IPS-20b (cell line): ENCODE data around the gene TMEM247.
A peak's percentile ranks its signal among the peaks of the same experiment; 100 is the strongest.

Experiments used
- H3K27ac ChIP-seq: one replicate; pipeline ENCODE4 v1.5.1; 2013; ENCODE audit warnings: low read length
- H3K27me3 ChIP-seq: 2 replicates; pipeline ENCODE4 v1.6.1; 2013; ENCODE audit warnings: mild to moderate bottlenecking, low read length, inconsistent platforms; ENCODE audit not compliant: insufficient read depth
- H3K36me3 ChIP-seq: 2 replicates; pipeline ENCODE4 v1.6.1; 2013; ENCODE audit warnings: low read depth, mild to moderate bottlenecking, inconsistent platforms, low read length, moderate library complexity; ENCODE audit not compliant: insufficient read depth
- H3K4me1 ChIP-seq: 2 replicates; pipeline ENCODE4 v1.6.1; 2013; ENCODE audit warnings: mild to moderate bottlenecking, control low read depth, inconsistent platforms, low read length, moderate library complexity; ENCODE audit not compliant: insufficient read depth
- H3K4me3 ChIP-seq: 2 replicates; pipeline ENCODE4 v1.5.1; 2013; ENCODE audit warnings: mild to moderate bottlenecking, low read length, inconsistent platforms
- H3K9ac ChIP-seq: 2 replicates; pipeline ENCODE4 v1.6.1; 2013; ENCODE audit warnings: low read depth, mild to moderate bottlenecking, inconsistent platforms, low read length, moderate library complexity
- H3K9me3 ChIP-seq: 2 replicates; pipeline ENCODE4 v1.6.1; 2013; ENCODE audit warnings: mild to moderate bottlenecking, low read depth, low read length, inconsistent platforms; ENCODE audit not compliant: insufficient read depth

TMEM247 gene

GRCh38 chr2:46493241-46493970, 14.0 kb downstream of the TMEM247 start:
- no peak overlapping the region for H3K27ac ChIP-seq
- peaks cover 21% of the 10 kb centered on the region for H3K27me3 ChIP-seq
- no peaks in the 10 kb centered on the region for H3K9me3 ChIP-seq
- peaks cover 14% of the 10 kb centered on the region; the same call in 1 of the 2 replicates for H3K4me1 ChIP-seq
- no peak overlapping the region for H3K4me3 ChIP-seq
- no peaks in the 10 kb centered on the region for H3K36me3 ChIP-seq
- no peak overlapping the region for H3K9ac ChIP-seq

DNA sequence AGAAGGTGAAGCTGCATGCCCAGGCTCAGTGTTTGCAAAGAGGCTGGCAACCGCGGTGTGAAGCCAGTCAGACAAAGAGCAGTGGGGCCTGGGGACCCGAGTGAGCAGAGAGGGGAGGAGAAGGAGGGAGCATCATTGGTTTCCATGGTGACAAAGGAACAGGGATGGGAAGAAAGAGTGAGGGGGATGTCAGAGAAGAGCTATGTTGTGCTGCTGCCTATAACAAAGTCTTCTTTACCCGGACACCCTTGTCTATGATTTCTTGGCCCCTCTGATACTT, 14.5 kb downstream of the TMEM247 start:
- H3K9ac ChIP-seq, result no peak overlapping the region
- H3K9me3 ChIP-seq, result no peaks in the 10 kb centered on the region
- peaks cover 14% of the 10 kb centered on the region; the same call in 1 of the 2 replicates for H3K4me1 ChIP-seq
- H3K36me3 ChIP-seq, result no peaks in the 10 kb centered on the region
- no peak overlapping the region for H3K27ac ChIP-seq
- H3K4me3 ChIP-seq, result no peak overlapping the region
- peaks cover 26% of the 10 kb centered on the region for H3K27me3 ChIP-seq

DNA sequence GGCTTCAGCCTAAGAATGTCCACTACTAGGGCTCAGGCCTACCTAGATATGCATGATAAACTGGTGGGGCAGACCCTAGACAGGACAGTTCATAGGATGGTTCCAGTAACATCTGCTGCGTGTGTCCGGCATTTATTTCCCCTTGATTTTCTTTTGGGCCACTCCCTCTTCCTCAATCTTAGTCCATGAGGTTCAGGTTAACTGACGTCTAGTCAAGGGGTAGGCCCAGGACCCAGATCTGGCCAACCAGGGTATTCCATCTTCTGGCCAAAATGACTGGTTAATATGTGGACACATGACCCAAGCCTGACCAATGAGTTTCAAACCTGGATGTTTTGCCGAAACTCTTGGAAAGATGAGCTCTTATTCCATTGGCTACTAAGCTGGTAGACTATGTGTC, 15.2 kb downstream of the TMEM247 start:
- Histone ChIP-seq H3K4me1 (peaks cover 15% of the 10 kb centered on the region; the same call in 1 of the 2 replicates), H3K27ac (no peak overlapping the region), H3K9ac (no peak overlapping the region), H3K36me3 (no peaks in the 10 kb centered on the region), H3K9me3 (no peaks in the 10 kb centered on the region), H3K4me3 (no peak overlapping the region), H3K27me3 (peaks cover 33% of the 10 kb centered on the region)

- no peaks in the 10 kb centered on the region for H3K36me3 ChIP-seq
- peaks cover 33% of the 10 kb centered on the region for H3K27me3 ChIP-seq
- no peak overlapping the region for H3K4me3 ChIP-seq
- no peaks in the 10 kb centered on the region for H3K9me3 ChIP-seq
- H3K4me1 ChIP-seq, result peaks cover 7% of the 10 kb centered on the region; the same call in 1 of the 2 replicates
- no peak overlapping the region for H3K9ac ChIP-seq
- H3K27ac ChIP-seq, result no peak overlapping the region
Observed at GRCh38 chr2:46495231-46496030, 16.1 kb downstream of the TMEM247 start.

GRCh38 chr2:46497766-46498165, 18.4 kb downstream of the TMEM247 start:
- H3K9me3 ChIP-seq, result no peaks in the 10 kb centered on the region

DNA sequence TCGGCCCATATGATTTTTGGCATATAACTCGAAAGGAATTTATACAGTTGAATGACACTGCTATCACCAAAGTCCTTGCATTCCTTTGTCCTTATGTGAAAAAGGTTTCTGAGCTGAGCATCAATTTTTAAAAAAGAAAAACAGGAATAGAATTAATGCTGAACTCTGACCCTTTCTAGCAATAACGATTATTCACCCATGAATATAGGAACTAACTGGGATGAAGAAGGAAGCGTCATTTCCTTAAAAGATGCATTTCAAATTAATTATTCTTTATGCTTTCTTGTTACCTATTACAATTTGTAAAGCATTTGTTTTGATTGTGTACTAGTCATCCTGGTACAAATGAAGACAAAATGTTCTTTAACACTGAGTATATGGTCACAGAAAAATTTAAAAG, 19.3 kb downstream of the TMEM247 start:
- no peak overlapping the region for H3K27ac ChIP-seq
- H3K9ac ChIP-seq, result no peak overlapping the region
- H3K4me1 ChIP-seq, result peaks cover 3% of the 10 kb centered on the region; the same call in 1 of the 2 replicates
- no peaks in the 10 kb centered on the region for H3K9me3 ChIP-seq
- H3K27me3 ChIP-seq, result peaks cover 27% of the 10 kb centered on the region
- H3K36me3 ChIP-seq, result no peaks in the 10 kb centered on the region
- no peak overlapping the region for H3K4me3 ChIP-seq

More at GRCh38 chr2:46497766-46498165, 18.4 kb downstream of the TMEM247 start:
- peaks cover 27% of the 10 kb centered on the region for H3K27me3 ChIP-seq
- no peak overlapping the region for H3K9ac ChIP-seq
- peaks cover 3% of the 10 kb centered on the region; the same call in 1 of the 2 replicates for H3K4me1 ChIP-seq
- H3K27ac ChIP-seq, result no peak overlapping the region
- H3K4me3 ChIP-seq, result no peak overlapping the region
- no peaks in the 10 kb centered on the region for H3K36me3 ChIP-seq

GRCh38 chr2:46499392-46499785, 20.0 kb downstream of the TMEM247 start:
- no peak overlapping the region for H3K27ac ChIP-seq
- no peaks in the 10 kb centered on the region for H3K36me3 ChIP-seq
- H3K9ac ChIP-seq, result no peak overlapping the region; the same call in 1 of the 2 replicates
- H3K4me3 ChIP-seq, result peak overlapping the region; percentile 83
- H3K27me3 ChIP-seq, result peaks cover 27% of the 10 kb centered on the region
- H3K4me1 ChIP-seq, result peaks cover 3% of the 10 kb centered on the region; the same call in 1 of the 2 replicates
- H3K9me3 ChIP-seq, result no peaks in the 10 kb centered on the region

DNA sequence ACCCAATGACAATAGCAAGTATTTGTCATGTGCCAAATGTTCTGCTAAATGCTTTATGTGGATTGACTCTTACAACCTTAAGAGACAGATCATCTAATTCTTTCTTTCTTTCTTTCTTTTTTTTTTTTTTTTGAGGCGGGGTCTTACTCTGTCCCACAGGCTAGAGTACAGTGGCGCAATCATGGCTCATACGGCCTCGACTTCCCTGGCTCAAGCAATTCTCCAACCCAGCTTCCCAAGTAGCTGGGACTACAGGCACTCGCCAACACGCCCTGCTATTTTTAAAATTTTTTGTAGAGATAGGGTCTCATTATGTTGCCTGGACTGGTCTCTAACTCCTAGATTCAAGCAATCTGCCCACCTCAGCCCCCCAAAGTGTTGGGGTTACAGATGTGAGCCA, 21.4 kb downstream of the TMEM247 start:
- Histone ChIP-seq H3K9ac (no peak overlapping the region), H3K27ac (no peak overlapping the region), H3K4me3 (0 out of 2 replicates have a peak overlapping the region, but pooled peaks have one; percentile 83), H3K4me1 (peaks cover 3% of the 10 kb centered on the region; the same call in 1 of the 2 replicates), H3K9me3 (no peaks in the 10 kb centered on the region), H3K27me3 (peaks cover 27% of the 10 kb centered on the region), H3K36me3 (no peaks in the 10 kb centered on the region)

DNA sequence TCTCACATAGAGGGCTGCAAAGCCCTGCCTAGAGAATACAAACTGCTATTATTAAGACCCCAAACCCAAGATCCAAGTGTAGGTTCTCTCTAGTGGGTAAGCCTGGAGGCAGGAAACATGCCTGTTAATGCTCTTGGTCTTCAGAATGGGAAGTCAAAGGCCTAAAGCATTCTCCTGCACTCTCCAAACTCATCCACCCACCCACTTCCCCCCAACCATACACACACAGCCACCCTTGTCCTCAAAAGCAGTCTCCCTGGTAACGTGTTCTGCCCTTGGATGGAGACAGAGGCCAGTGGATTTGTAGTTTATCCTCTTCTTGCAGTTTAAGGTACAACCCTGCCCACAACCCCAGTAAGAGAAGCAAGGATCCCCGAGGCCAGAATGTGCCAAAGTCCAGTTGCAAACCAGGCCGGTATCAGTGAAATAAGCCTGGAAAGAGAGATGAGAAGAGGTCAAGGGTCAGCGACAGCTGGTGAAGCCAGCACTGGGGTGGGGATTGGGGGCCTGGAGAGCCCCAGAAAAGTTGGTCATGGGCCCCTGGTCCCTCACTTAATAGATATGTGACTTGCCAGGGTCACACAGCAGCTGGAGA, 23.0 kb downstream of the TMEM247 start:
- Histone ChIP-seq H3K4me3 (no peak overlapping the region), H3K9ac (no peak overlapping the region), H3K9me3 (no peaks in the 10 kb centered on the region), H3K4me1 (peaks cover 6% of the 10 kb centered on the region; the same call in 1 of the 2 replicates), H3K36me3 (no peaks in the 10 kb centered on the region), H3K27me3 (peaks cover 22% of the 10 kb centered on the region), H3K27ac (no peak overlapping the region)

- H3K9me3 ChIP-seq, result no peaks in the 10 kb centered on the region
- H3K4me3 ChIP-seq, result no peak overlapping the region
- H3K9ac ChIP-seq, result no peak overlapping the region
- H3K27ac ChIP-seq, result no peak overlapping the region
- H3K27me3 ChIP-seq, result peaks cover 9% of the 10 kb centered on the region
- peaks cover 6% of the 10 kb centered on the region; the same call in 1 of the 2 replicates for H3K4me1 ChIP-seq
- no peaks in the 10 kb centered on the region for H3K36me3 ChIP-seq
Observed at GRCh38 chr2:46503686-46504085, 24.3 kb downstream of the TMEM247 start.

DNA sequence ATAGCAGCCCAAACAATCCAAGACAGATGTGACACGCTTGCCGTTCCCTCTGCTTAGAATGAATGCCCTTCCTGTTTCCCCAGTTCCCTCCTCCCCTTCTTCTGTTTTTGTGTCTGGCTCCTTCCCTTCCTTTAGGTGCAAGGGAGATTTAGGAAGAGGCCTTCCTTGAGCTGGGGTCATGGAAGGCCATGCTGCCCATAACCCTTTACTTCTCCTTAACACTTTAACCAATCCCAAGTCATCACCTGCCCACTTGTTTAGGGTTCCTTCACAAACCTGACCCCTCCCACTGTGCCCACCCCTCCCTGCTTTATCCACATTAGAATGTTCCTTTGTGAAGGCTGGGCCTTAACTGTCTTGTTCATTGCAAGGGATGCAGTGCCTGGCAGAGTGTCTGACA, 24.9 kb downstream of the TMEM247 start:
- Histone ChIP-seq H3K9ac (no peak overlapping the region), H3K36me3 (no peaks in the 10 kb centered on the region), H3K4me3 (no peak overlapping the region), H3K9me3 (no peaks in the 10 kb centered on the region), H3K4me1 (peaks cover 4% of the 10 kb centered on the region; the same call in 1 of the 2 replicates), H3K27me3 (peaks cover 4% of the 10 kb centered on the region), H3K27ac (no peak overlapping the region)
